Measurements from ENCODE around the gene WASHC1. TPM values are rescaled to one million over a fixed set of nuclear protein-coding genes. Genes with fewer than 3 reads are reported as not detected.
"Not testable (repeated sequence)": the region's sequence is repeated elsewhere in the genome, so short reads cannot be mapped to it uniquely, and the experiment has no call there.

The WASHC1 gene
- 10 to 100 TPM; 18.4 to 33.8 (median 21.7) TPM for total RNA-seq
- long read RNA-seq, donor 1, partial matches to known transcripts: 2 of 11 reads
- long read RNA-seq, donor 1, other reads (novel, unspliced or antisense): 9 of 11 reads
- long read RNA-seq, donor 2, partial matches to known transcripts: 0 of 1 reads
- long read RNA-seq, donor 2, other reads (novel, unspliced or antisense): 1 of 1 reads

- H3K4me3 ChIP-seq; H3K36me3 ChIP-seq (ENCODE audit: low read depth); intact Hi-C loops (cut with DNase I, micrococcal nuclease); H3K4me1 ChIP-seq (ENCODE audit: low read depth); DNase-seq; H3K9me3 ChIP-seq; ATAC-seq: not testable (repeated sequence)
Measured at GRCh38 chr9:29356-29755, at the start of gene WASHC1. WASHC1 (minus strand) TSS chr9:29456; CDS start chr9:24999, 4,457 bp downstream.

- DNase-seq; H3K4me1 ChIP-seq (ENCODE audit: low read depth); H3K9me3 ChIP-seq; intact Hi-C loops (cut with DNase I, micrococcal nuclease); H3K36me3 ChIP-seq (ENCODE audit: low read depth); H3K4me3 ChIP-seq; ATAC-seq: not testable (repeated sequence)
Measured at GRCh38 chr9:78333-78732, 49.1 kb upstream of the WASHC1 start.

- H3K4me3 ChIP-seq; intact Hi-C loops (cut with DNase I, micrococcal nuclease); H3K9me3 ChIP-seq; H3K36me3 ChIP-seq (ENCODE audit: low read depth); ATAC-seq; DNase-seq; H3K4me1 ChIP-seq (ENCODE audit: low read depth): not testable (repeated sequence)
Measured at GRCh38 chr9:76389-76788, 47.1 kb upstream of the WASHC1 start.

GRCh38 chr9:73900-74525 is 44.8 kb upstream of the WASHC1 start:
- H3K4me1 ChIP-seq (ENCODE audit: low read depth); H3K36me3 ChIP-seq (ENCODE audit: low read depth); H3K9me3 ChIP-seq; intact Hi-C loops (cut with DNase I, micrococcal nuclease); H3K4me3 ChIP-seq: not testable (repeated sequence)
- ATAC-seq (peak; percentile 31), DNase-seq (peak in 1 of 3 donors; percentile 7)

- ATAC-seq: peak; percentile 64
- H3K36me3 ChIP-seq (ENCODE audit: low read depth); H3K4me1 ChIP-seq (ENCODE audit: low read depth); H3K4me3 ChIP-seq; H3K9me3 ChIP-seq; intact Hi-C loops (cut with DNase I, micrococcal nuclease): not testable (repeated sequence)
- peak; percentile 6 to 47 (median 40) for DNase-seq
Measured at GRCh38 chr9:73076-73899, 44.0 kb upstream of the WASHC1 start.

- H3K9me3 ChIP-seq; intact Hi-C loops (cut with DNase I, micrococcal nuclease); H3K36me3 ChIP-seq (ENCODE audit: low read depth); H3K4me3 ChIP-seq; H3K4me1 ChIP-seq (ENCODE audit: low read depth): not testable (repeated sequence)
- peak; percentile 87 for ATAC-seq
- DNase-seq: peak; percentile 21 to 46 (median 22)
Measured at GRCh38 chr9:63031-63629, 33.9 kb upstream of the WASHC1 start.

- H3K9me3 ChIP-seq; H3K4me1 ChIP-seq (ENCODE audit: low read depth); ATAC-seq; intact Hi-C loops (cut with DNase I, micrococcal nuclease); H3K4me3 ChIP-seq; H3K36me3 ChIP-seq (ENCODE audit: low read depth); DNase-seq: not testable (repeated sequence)
Measured at GRCh38 chr9:52678-53077, 23.4 kb upstream of the WASHC1 start.

GRCh38 chr9:48190-48842 is 19.1 kb upstream of the WASHC1 start:
- H3K4me3 ChIP-seq; H3K9me3 ChIP-seq; intact Hi-C loops (cut with DNase I, micrococcal nuclease); H3K4me1 ChIP-seq (ENCODE audit: low read depth); DNase-seq; H3K36me3 ChIP-seq (ENCODE audit: low read depth); ATAC-seq: not testable (repeated sequence)

- H3K4me1 ChIP-seq (ENCODE audit: low read depth); H3K36me3 ChIP-seq (ENCODE audit: low read depth); ATAC-seq; DNase-seq; H3K4me3 ChIP-seq; intact Hi-C loops (cut with DNase I, micrococcal nuclease); H3K9me3 ChIP-seq: not testable (repeated sequence)
Measured at GRCh38 chr9:46639-47271, 17.5 kb upstream of the WASHC1 start.

- DNase-seq; H3K4me1 ChIP-seq (ENCODE audit: low read depth); intact Hi-C loops (cut with DNase I, micrococcal nuclease); H3K36me3 ChIP-seq (ENCODE audit: low read depth); H3K9me3 ChIP-seq; ATAC-seq; H3K4me3 ChIP-seq: not testable (repeated sequence)
Measured at GRCh38 chr9:46164-46563, 16.9 kb upstream of the WASHC1 start.

GRCh38 chr9:45180-45878 is 16.1 kb upstream of the WASHC1 start:
- H3K4me3 ChIP-seq; H3K4me1 ChIP-seq (ENCODE audit: low read depth); intact Hi-C loops (cut with DNase I, micrococcal nuclease); DNase-seq; H3K9me3 ChIP-seq; ATAC-seq; H3K36me3 ChIP-seq (ENCODE audit: low read depth): not testable (repeated sequence)

- H3K9me3 ChIP-seq; intact Hi-C loops (cut with DNase I, micrococcal nuclease); ATAC-seq; H3K36me3 ChIP-seq (ENCODE audit: low read depth); DNase-seq; H3K4me3 ChIP-seq; H3K4me1 ChIP-seq (ENCODE audit: low read depth): not testable (repeated sequence)
Measured at GRCh38 chr9:44416-44815, 15.2 kb upstream of the WASHC1 start.

GRCh38 chr9:43636-44035 is 14.4 kb upstream of the WASHC1 start:
- H3K36me3 ChIP-seq (ENCODE audit: low read depth); H3K4me1 ChIP-seq (ENCODE audit: low read depth); H3K9me3 ChIP-seq; DNase-seq; H3K4me3 ChIP-seq; ATAC-seq; intact Hi-C loops (cut with DNase I, micrococcal nuclease): not testable (repeated sequence)
